OCI-LY3 (cell line): ENCODE results near the gene XPO5.
A peak's percentile ranks its signal among the peaks of the same experiment; 100 is the strongest.

Experiments
- H2AFZ ChIP-seq: fragments of 200-600, 300-600 bp; shearing (Covaris generic); 2 replicates; pipeline ENCODE4 v1.6.0; 2014; ENCODE audit warnings: antibody characterized with exemption, low read depth, low read length
- H3K27ac ChIP-seq: fragments of 200-600, 300-600 bp; sonication (generic); 2 replicates; pipeline ENCODE4 v1.5.1; 2014; ENCODE audit warnings: mild to moderate bottlenecking, low read length, moderate library complexity, mixed read lengths
- H3K27me3 ChIP-seq: fragments of 200-600, 300-600 bp; sonication (generic); 2 replicates; pipeline ENCODE4 v1.6.1; 2014; ENCODE audit warnings: low read depth, low read length, mixed read lengths
- H3K36me3 ChIP-seq: fragments of 200-600, 300-600 bp; sonication (generic); replicated peaks from 2 replicates; pipeline ENCODE3; 2014; ENCODE audit warnings: low read depth, low read length, mixed read lengths
- H3K4me1 ChIP-seq: fragments of 300-600, 200-600 bp; sonication (generic); 2 replicates; pipeline ENCODE4 v1.6.1; 2014; ENCODE audit warnings: low read length, mixed read lengths
- H3K4me2 ChIP-seq: fragments of 200-600, 300-600 bp; sonication (generic); 2 replicates; pipeline ENCODE4 v1.6.1; 2014; ENCODE audit warnings: low read length, mixed read lengths
- H3K4me3 ChIP-seq: fragments of 300-600, 200-600 bp; sonication (generic); 2 replicates; pipeline ENCODE4 v1.5.1; 2014; ENCODE audit warnings: antibody characterized with exemption, mild to moderate bottlenecking, low read length, moderate library complexity
- H3K79me2 ChIP-seq: fragments of 300-600, 200-600 bp; shearing (Covaris generic); 2 replicates; pipeline ENCODE4 v1.6.1; 2014; ENCODE audit warnings: mild to moderate bottlenecking, low read length, mixed read lengths
- H3K9ac ChIP-seq: fragments of 300-600, 200-600 bp; shearing (Covaris generic); 2 replicates; pipeline ENCODE4 v1.6.0; 2014; ENCODE audit warnings: mild to moderate bottlenecking, low read length, moderate library complexity
- H3K9me3 ChIP-seq: fragments of 200-600, 300-600 bp; shearing (Covaris generic); 2 replicates; pipeline ENCODE4 v1.6.1; 2014; ENCODE audit warnings: low read length, mixed read lengths; ENCODE audit not compliant: insufficient read depth
- H4K20me1 ChIP-seq: fragments of 200-600, 300-600 bp; sonication (generic); 2 replicates; pipeline ENCODE4 v1.6.1; 2016; ENCODE audit warnings: low read length, mixed read lengths; ENCODE audit not compliant: insufficient read depth
- EZH2phosphoT487 ChIP-seq: fragments of 200-600 bp; shearing (Covaris generic); IDR thresholded peaks from 2 replicates; pipeline ENCODE4 v1.6.1; 2018; ENCODE audit warnings: antibody characterized with exemption, mixed run types, low read depth
- TF ChIP-seq, protein P1 (sequence below): fragments of 200-600, 300-600 bp; sonication (generic); IDR thresholded peaks from 2 replicates; pipeline ENCODE4 v1.5.1; 2014; ENCODE audit warnings: antibody characterized with exemption, low read length, low read depth

XPO5 gene

DNA sequence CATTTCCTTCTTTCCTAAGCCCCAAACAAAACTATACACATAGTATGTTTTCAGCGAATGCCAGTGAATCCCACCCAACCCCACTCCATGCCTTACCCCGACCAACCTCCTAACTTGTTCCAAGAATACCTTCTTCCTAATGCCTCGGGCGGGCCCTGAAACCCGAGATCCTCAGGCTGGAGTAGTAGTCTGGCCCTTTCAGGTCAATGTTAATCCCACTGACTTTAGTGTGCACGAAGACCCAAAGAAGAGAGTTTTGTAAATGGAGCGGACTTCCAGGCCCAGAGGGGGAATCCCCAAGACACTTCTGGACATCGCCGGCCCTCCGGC, 59.5 kb downstream of the XPO5 start:
- no peaks in the 10 kb centered on the region for H3K9me3 ChIP-seq
- peaks cover 6% of the 10 kb centered on the region; the same call in 1 of the 2 replicates for H4K20me1 ChIP-seq
- peak overlapping the region; percentile 56 for H3K27ac ChIP-seq
- TF ChIP-seq EZH2phosphoT487 = no peak
- TF ChIP-seq, protein P1, sequence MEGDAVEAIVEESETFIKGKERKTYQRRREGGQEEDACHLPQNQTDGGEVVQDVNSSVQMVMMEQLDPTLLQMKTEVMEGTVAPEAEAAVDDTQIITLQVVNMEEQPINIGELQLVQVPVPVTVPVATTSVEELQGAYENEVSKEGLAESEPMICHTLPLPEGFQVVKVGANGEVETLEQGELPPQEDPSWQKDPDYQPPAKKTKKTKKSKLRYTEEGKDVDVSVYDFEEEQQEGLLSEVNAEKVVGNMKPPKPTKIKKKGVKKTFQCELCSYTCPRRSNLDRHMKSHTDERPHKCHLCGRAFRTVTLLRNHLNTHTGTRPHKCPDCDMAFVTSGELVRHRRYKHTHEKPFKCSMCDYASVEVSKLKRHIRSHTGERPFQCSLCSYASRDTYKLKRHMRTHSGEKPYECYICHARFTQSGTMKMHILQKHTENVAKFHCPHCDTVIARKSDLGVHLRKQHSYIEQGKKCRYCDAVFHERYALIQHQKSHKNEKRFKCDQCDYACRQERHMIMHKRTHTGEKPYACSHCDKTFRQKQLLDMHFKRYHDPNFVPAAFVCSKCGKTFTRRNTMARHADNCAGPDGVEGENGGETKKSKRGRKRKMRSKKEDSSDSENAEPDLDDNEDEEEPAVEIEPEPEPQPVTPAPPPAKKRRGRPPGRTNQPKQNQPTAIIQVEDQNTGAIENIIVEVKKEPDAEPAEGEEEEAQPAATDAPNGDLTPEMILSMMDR = no peak
- peaks cover 19% of the 10 kb centered on the region for H3K4me1 ChIP-seq
- peak overlapping the region; percentile 84 for H3K4me3 ChIP-seq
- peak overlapping the region; percentile 70 for H2AFZ ChIP-seq
- peaks cover 54% of the 10 kb centered on the region for H3K36me3 ChIP-seq
- H3K4me2 ChIP-seq = peak overlapping the region; percentile 71
- H3K79me2 ChIP-seq = peaks cover 54% of the 10 kb centered on the region
- no peaks in the 10 kb centered on the region for H3K27me3 ChIP-seq
- H3K9ac ChIP-seq = peak overlapping the region; percentile 94

GRCh38 chr6:43515808-43516207, 60.0 kb downstream of the XPO5 start:
- Histone ChIP-seq H4K20me1 (peaks cover 6% of the 10 kb centered on the region; the same call in 1 of the 2 replicates), H3K27ac (peak overlapping the region; percentile 56; the same call in 1 of the 2 replicates), H3K9me3 (no peaks in the 10 kb centered on the region), H3K36me3 (peaks cover 50% of the 10 kb centered on the region), H3K27me3 (no peaks in the 10 kb centered on the region), H3K9ac (peak overlapping the region; percentile 94), H3K4me1 (peaks cover 19% of the 10 kb centered on the region), H3K4me2 (peak overlapping the region; percentile 71), H3K4me3 (peak overlapping the region; percentile 84), H3K79me2 (peaks cover 54% of the 10 kb centered on the region), H2AFZ (no peak overlapping the region)
- TF ChIP-seq, protein P1 = no peak

GRCh38 chr6:43511824-43512415, 63.9 kb downstream of the XPO5 start:
- no peak overlapping the region for H3K27ac ChIP-seq
- no peaks in the 10 kb centered on the region for H3K9me3 ChIP-seq
- H3K4me2 ChIP-seq = no peak overlapping the region
- H3K36me3 ChIP-seq = peaks cover 30% of the 10 kb centered on the region
- no peak overlapping the region for H3K4me3 ChIP-seq
- H3K9ac ChIP-seq = no peak overlapping the region
- TF ChIP-seq EZH2phosphoT487 = no peak
- TF ChIP-seq, protein P1 = no peak
- H3K4me1 ChIP-seq = peaks cover 22% of the 10 kb centered on the region
- peaks cover 23% of the 10 kb centered on the region for H3K79me2 ChIP-seq
- no peak overlapping the region for H2AFZ ChIP-seq
- H4K20me1 ChIP-seq = no peaks in the 10 kb centered on the region
- peaks cover 7% of the 10 kb centered on the region for H3K27me3 ChIP-seq

- Histone ChIP-seq H3K9ac (no peak overlapping the region), H3K4me2 (peak overlapping the region; percentile 95), H4K20me1 (no peaks in the 10 kb centered on the region), H3K79me2 (peaks cover 13% of the 10 kb centered on the region), H3K4me1 (peaks cover 20% of the 10 kb centered on the region), H3K9me3 (no peaks in the 10 kb centered on the region), H3K4me3 (peak overlapping the region; percentile 79), H3K36me3 (peaks cover 30% of the 10 kb centered on the region), H3K27ac (no peak overlapping the region), H2AFZ (no peak overlapping the region), H3K27me3 (peaks cover 7% of the 10 kb centered on the region)
- TF ChIP-seq EZH2phosphoT487 = no peak
- TF ChIP-seq, protein P1 = no peak
Observed at GRCh38 chr6:43510827-43511163, 65.0 kb downstream of the XPO5 start.
